Measurements from ENCODE around the gene GNB1. TPM values are rescaled to one million over a fixed set of nuclear protein-coding genes. Genes with fewer than 3 reads are reported as not detected.
A peak's percentile ranks its signal among the peaks of the same experiment; 100 is the strongest.

GNB1 gene
- total and polyA plus RNA-seq, 10 of the 15 experiments (the other 5 are each of a cell fraction or from before 2014, with no cell fraction given) = 23.0 to 392 (median 93.9) TPM

DNA sequence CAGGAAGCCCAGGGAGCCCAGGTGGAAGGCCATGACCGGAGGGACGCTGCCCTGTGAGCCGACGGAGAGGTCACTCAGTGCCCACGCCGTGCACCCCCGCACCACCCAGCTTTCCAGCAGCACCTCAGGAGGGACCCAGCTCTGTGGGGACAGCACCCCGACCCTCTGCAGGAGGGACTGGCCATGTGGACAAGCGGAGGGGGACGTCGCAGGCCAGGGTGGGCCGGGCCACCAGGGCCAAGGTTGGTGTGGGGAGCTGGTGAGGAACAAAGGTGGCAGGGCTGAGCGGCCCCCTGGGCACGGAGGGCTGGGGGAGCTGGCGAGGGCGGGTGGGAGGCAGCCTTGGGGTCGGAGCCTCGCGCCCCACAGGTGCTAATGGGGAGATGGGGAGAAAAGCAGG, 135.5 kb downstream of the GNB1 start:
- WGBS (ENCODE audit: insufficient coverage, insufficient replicate concordance, low lambda C conversion rate, missing lambda C conversion rate) = 92% methylated on average over 16 of the region's 19 CpGs
- intact Hi-C loops (cut with micrococcal nuclease; ENCODE audit: unreplicated experiment) (no loop called here), in situ Hi-C loops (cut with MboI) (no loop called here)
- no peak overlapping the region for H3K4me3 ChIP-seq
- ATAC-seq = no peak
- ChIA-PET CTCF (interaction anchor here (1.7 kb wide), 1 partner anchor 25 kb away, joined by 5 read pairs; no protein-coding TSS in a partner anchor), SMC1A (ENCODE audit: uncharacterized antibody, unreplicated experiment) (no interaction called here), POLR2A (no interaction called here), RAD21 (ENCODE audit: unreplicated experiment) (no interaction called here)
- no peaks in the 10 kb centered on the region for H3K27me3 ChIP-seq (replicated peaks in 1 of 2; ENCODE audit: control insufficient read depth in 2 of 2, insufficient read depth in 2 of 2, low read length in 1 of 2)
- no peaks in the 10 kb centered on the region for H4K20me1 ChIP-seq (ENCODE audit: control insufficient read depth, insufficient read depth)
- BruUV-seq (replicated peaks) = no TSS peak
- H3K4me1 ChIP-seq (ENCODE audit: control insufficient read depth, insufficient read depth, low read length) = no peaks in the 10 kb centered on the region
- no peak for DNase-seq (ENCODE audit: low read depth, low spot score)
- H3K9ac ChIP-seq (ENCODE audit: control insufficient read depth, insufficient read depth, low read length) = no peak overlapping the region
- H3K9me3 ChIP-seq (replicated peaks; ENCODE audit: control insufficient read depth, insufficient read depth, low read length) = no peaks in the 10 kb centered on the region
- H3K4me2 ChIP-seq (ENCODE audit: control insufficient read depth, insufficient read depth) = no peak overlapping the region
- 0 out of 2 replicates have a peak, but pooled peaks have one; percentile 45 for TF ChIP-seq POLR2A (IDR thresholded peaks at IDR 0.05; ENCODE audit: low read depth, low read length)
- TF ChIP-seq, protein P1, sequence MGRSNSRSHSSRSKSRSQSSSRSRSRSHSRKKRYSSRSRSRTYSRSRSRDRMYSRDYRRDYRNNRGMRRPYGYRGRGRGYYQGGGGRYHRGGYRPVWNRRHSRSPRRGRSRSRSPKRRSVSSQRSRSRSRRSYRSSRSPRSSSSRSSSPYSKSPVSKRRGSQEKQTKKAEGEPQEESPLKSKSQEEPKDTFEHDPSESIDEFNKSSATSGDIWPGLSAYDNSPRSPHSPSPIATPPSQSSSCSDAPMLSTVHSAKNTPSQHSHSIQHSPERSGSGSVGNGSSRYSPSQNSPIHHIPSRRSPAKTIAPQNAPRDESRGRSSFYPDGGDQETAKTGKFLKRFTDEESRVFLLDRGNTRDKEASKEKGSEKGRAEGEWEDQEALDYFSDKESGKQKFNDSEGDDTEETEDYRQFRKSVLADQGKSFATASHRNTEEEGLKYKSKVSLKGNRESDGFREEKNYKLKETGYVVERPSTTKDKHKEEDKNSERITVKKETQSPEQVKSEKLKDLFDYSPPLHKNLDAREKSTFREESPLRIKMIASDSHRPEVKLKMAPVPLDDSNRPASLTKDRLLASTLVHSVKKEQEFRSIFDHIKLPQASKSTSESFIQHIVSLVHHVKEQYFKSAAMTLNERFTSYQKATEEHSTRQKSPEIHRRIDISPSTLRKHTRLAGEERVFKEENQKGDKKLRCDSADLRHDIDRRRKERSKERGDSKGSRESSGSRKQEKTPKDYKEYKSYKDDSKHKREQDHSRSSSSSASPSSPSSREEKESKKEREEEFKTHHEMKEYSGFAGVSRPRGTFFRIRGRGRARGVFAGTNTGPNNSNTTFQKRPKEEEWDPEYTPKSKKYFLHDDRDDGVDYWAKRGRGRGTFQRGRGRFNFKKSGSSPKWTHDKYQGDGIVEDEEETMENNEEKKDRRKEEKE (IDR thresholded peaks at IDR 0.05) = no peak
- no peak overlapping the region for H2AFZ ChIP-seq (ENCODE audit: control insufficient read depth, low read depth, low read length)
- H3K79me2 ChIP-seq (ENCODE audit: control insufficient read depth, insufficient read depth, low read length) = no peaks in the 10 kb centered on the region; the same call in 1 of the 2 replicates
- FAIRE-seq = no peak
- peaks cover 8 to 48% of the 10 kb centered on the region in 2 experiments; a peak in 3 of 4 replicates for H3K36me3 ChIP-seq (ENCODE audit: control insufficient read depth in 2 of 2, insufficient read depth in 2 of 2, low read length in 1 of 2)
- H3K27ac ChIP-seq (ENCODE audit: control insufficient read depth, insufficient read depth) = no peak overlapping the region

DNA sequence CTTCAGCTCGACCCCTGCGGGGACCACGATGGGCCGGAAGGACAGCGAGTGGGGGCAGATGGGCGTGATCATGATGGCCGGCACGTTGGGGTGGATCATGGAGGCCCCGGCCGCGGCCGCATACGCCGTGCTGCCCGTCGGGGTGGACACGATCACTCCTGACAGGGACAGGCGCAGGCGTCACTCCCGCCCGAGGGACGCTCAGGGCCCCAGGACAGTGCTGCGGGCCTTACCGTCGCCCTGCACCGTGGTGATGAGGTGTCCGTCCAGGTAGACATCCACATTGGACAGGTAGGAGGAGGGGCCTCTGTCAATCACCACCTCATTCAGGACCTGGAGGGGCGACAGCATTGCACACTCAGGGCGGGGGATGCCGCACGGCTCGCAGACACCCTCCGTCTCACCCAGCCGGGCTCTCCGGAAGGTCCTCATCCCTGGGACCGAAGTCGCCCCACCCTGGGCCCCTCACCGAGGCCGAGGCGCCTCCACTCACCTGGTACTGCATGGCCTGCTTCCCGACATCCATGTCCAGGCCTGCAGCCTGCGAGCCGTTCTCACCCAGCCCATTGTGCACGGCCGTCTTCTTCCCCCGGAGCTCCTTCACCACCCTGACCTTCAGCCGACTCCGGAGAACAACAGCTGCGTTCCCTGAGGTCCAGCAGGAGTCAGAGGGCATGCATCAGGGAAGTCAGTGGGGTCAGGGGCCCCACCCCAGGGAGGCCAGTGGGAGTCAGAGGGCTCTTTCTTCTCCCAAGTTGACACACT, 136.7 kb downstream of the GNB1 start:
- ChIA-PET RAD21 (ENCODE audit: unreplicated experiment) (no interaction called here), POLR2A (no interaction called here), CTCF (interaction anchor here (1.7 kb wide), 1 partner anchor 26 kb away, joined by 5 read pairs; no protein-coding TSS in a partner anchor), SMC1A (ENCODE audit: uncharacterized antibody, unreplicated experiment) (no interaction called here)
- intact Hi-C loops (cut with micrococcal nuclease; ENCODE audit: unreplicated experiment) (no loop called here), in situ Hi-C loops (cut with MboI) (no loop called here)
- H3K4me1 ChIP-seq (ENCODE audit: control insufficient read depth, insufficient read depth, low read length) = no peaks in the 10 kb centered on the region
- H3K27me3 ChIP-seq (replicated peaks in 1 of 2; ENCODE audit: control insufficient read depth in 2 of 2, insufficient read depth in 2 of 2, low read length in 1 of 2) = no peaks in the 10 kb centered on the region
- H3K9ac ChIP-seq (ENCODE audit: control insufficient read depth, insufficient read depth, low read length) = no peak overlapping the region
- BruUV-seq (replicated peaks) = TSS peak; percentile 22
- FAIRE-seq (no peak), DNase-seq (ENCODE audit: low read depth, low spot score) (no peak), ATAC-seq (no peak)
- H2AFZ ChIP-seq (ENCODE audit: control insufficient read depth, low read depth, low read length) = no peak overlapping the region
- H4K20me1 ChIP-seq (ENCODE audit: control insufficient read depth, insufficient read depth) = no peaks in the 10 kb centered on the region
- WGBS (ENCODE audit: insufficient coverage, insufficient replicate concordance, low lambda C conversion rate, missing lambda C conversion rate) = 95% methylated on average over 49 of the region's 49 CpGs
- peaks cover 8 to 37% of the 10 kb centered on the region in 2 experiments; a peak in 3 of 4 replicates for H3K36me3 ChIP-seq (ENCODE audit: control insufficient read depth in 2 of 2, insufficient read depth in 2 of 2, low read length in 1 of 2)
- no peak overlapping the region for H3K4me2 ChIP-seq (ENCODE audit: control insufficient read depth, insufficient read depth)
- no peak overlapping the region for H3K4me3 ChIP-seq
- H3K27ac ChIP-seq (ENCODE audit: control insufficient read depth, insufficient read depth) = no peak overlapping the region
- H3K9me3 ChIP-seq (replicated peaks; ENCODE audit: control insufficient read depth, insufficient read depth, low read length) = no peaks in the 10 kb centered on the region
- H3K79me2 ChIP-seq (ENCODE audit: control insufficient read depth, insufficient read depth, low read length) = no peaks in the 10 kb centered on the region
- TF ChIP-seq SREBF2 (IDR thresholded peaks at IDR 0.05; ENCODE audit: low read length) = no peak
- peak; percentile 35; the same call in 1 of the 2 replicates for TF ChIP-seq POLR2A (IDR thresholded peaks at IDR 0.05; ENCODE audit: low read depth, low read length)

Measured in GM12878 (cell line).